HepG2 (cell line): ENCODE results near the gene SPDYE5. TPM values are rescaled to one million over a fixed set of nuclear protein-coding genes. Genes with fewer than 3 reads are reported as not detected.

Experiments used
- ATAC-seq: fragments of 200-7000 bp; cut with Tn5 transposase; 3 replicates; pipeline ENCODE4 v1.9.1; 2020; ENCODE audit warnings: mild to moderate bottlenecking, moderate library complexity
- BruUV-seq: library from RNA; stranded (reverse); fragments of 400-500 nt; replicated peaks from 2 replicates; lab custom pipeline; 2021; lab: Mats Ljungman, UMichigan
- CTCF ChIA-PET: fragments of 300-600 bp; formaldehyde crosslinking; extraction: SDS; loops from one replicate; lab custom pipeline; 2021; ENCODE audit warnings: low total read pairs, inconsistent platforms, low intra/inter-chr PET ratio; lab: Yijun Ruan, JAX
- POLR2A ChIA-PET: fragments of 350-600 bp; sonication (Branson Sonifier 250); formaldehyde crosslinking; loops from one replicate; lab custom pipeline; 2020; ENCODE audit warnings: antibody characterized with exemption, inconsistent platforms; lab: Yijun Ruan, JAX
- DNase-seq: peaks from one replicate; pipeline ENCODE4 v3.0.0-alpha.2; 2015; ENCODE audit warnings: low spot score
- FAIRE-seq: peaks from 3 replicates; lab custom pipeline; 2011; peaks lifted over from hg19 to GRCh38; lab: Jason Lieb, UNC
- H2AFZ ChIP-seq: one replicate; pipeline ENCODE4 v1.6.1; 2011; ENCODE audit warnings: low read length, inconsistent platforms
- H3K27ac ChIP-seq: fragments of 300-600 bp; 3 replicates; pipeline ENCODE4 v1.8.0; 2011; ENCODE audit warnings: mixed run types, mild to moderate bottlenecking, mixed read lengths, low read length, inconsistent platforms; ENCODE audit not compliant: insufficient read depth; ENCODE audit errors: extremely low read length
- H3K27me3 ChIP-seq, 2 experiments: fragments of 200-600 bp in 1 of 2; 2 replicates in 1 of 2; 3 replicates in 1 of 2; pipeline versions ENCODE4 v1.6.0 to v1.8.0; 2011; ENCODE audit warnings: low read length in 2 of 2, mild to moderate bottlenecking in 2 of 2, moderate library complexity in 2 of 2, inconsistent platforms in 1 of 2; ENCODE audit not compliant: insufficient read depth in 2 of 2, control insufficient read depth in 1 of 2
- H3K36me3 ChIP-seq, 2 experiments: fragments of 200-600 bp in 1 of 2; replicated peaks in 1 of 2; 2 replicates in 1 of 2; 3 replicates in 1 of 2; pipeline versions ENCODE4 v1.5.1 to v1.8.0; 2011; ENCODE audit warnings: low read length in 2 of 2, inconsistent platforms in 1 of 2; ENCODE audit not compliant: insufficient read depth in 2 of 2, control insufficient read depth in 1 of 2
- H3K4me1 ChIP-seq: 2 replicates; pipeline ENCODE4 v1.5.1; 2012; ENCODE audit warnings: low read length, inconsistent platforms; ENCODE audit not compliant: insufficient read depth
- H3K4me2 ChIP-seq: 2 replicates; pipeline ENCODE4 v1.6.0; 2011; ENCODE audit warnings: low read depth, low read length, inconsistent platforms
- H3K4me3 ChIP-seq, 3 experiments: fragments of 200-600 bp in 1 of 3; sonication (generic), shearing (Covaris generic) in 1 of 3; replicated peaks in 1 of 3; 2 replicates each; pipeline ENCODE4 v1.5.1; 2011 to 2016; ENCODE audit warnings: low read length in 3 of 3, inconsistent platforms in 2 of 3, low read depth in 2 of 3, mild to moderate bottlenecking in 2 of 3, control low read depth in 1 of 3, mixed read lengths in 1 of 3; ENCODE audit not compliant: insufficient read depth in 1 of 3
- H3K79me2 ChIP-seq: one replicate; pipeline ENCODE4 v1.6.1; 2011; ENCODE audit warnings: low read length, inconsistent platforms; ENCODE audit not compliant: insufficient read depth
- H3K9ac ChIP-seq: 2 replicates; pipeline ENCODE4 v1.6.0; 2011; ENCODE audit warnings: mild to moderate bottlenecking, low read depth, low read length, inconsistent platforms; ENCODE audit not compliant: insufficient read depth
- H3K9me3 ChIP-seq: 2 replicates; pipeline ENCODE4 v1.5.1; 2012; ENCODE audit warnings: mild to moderate bottlenecking, low read length
- H4K20me1 ChIP-seq: 2 replicates; pipeline ENCODE4 v1.6.0; 2011; ENCODE audit warnings: inconsistent platforms, mild to moderate bottlenecking, low read length, moderate library complexity; ENCODE audit not compliant: insufficient read depth
- FOSL2 ChIP-seq: sonication (generic); formaldehyde crosslinking; IDR thresholded peaks from 2 replicates; pipeline ENCODE4 v1.4.0; 2020; ENCODE audit warnings: missing genetic modification reagents
- ZFYVE20 ChIP-seq: sonication (generic); formaldehyde crosslinking; IDR thresholded peaks from 2 replicates; pipeline ENCODE4 v1.8.0; 2023; ENCODE audit warnings: low read depth, mild to moderate bottlenecking, moderate library complexity, missing genetic modification reagents, borderline replicate concordance
- WGBS: methylation state at CpG from one replicate; pipeline ENCODE4 v1.1.6; 2017; ENCODE audit warnings: low lambda C conversion rate; 5-methylcytosine and 5-hydroxymethylcytosine counted together
- in situ Hi-C: cut with HindIII; loops from 2 replicates; pipeline ENCODE4 v1.10.0; 2017; ENCODE audit warnings: low pct_unique_long_range_greater_than_20kb; ENCODE audit not compliant: extremely low pct_ligation_motif_present
- intact Hi-C: fragments of 100-400 bp; cut with micrococcal nuclease; formaldehyde crosslinking; loops from one replicate; pipeline ENCODE4 v1.10.0; 2022; ENCODE audit not compliant: unreplicated experiment
- polyA plus RNA-seq, 8 experiments: library from polyadenylated mRNA; depleted of rRNA in 3 of 8; stranded (reverse) in 7 of 8; unstranded in 1 of 8; fragments of >200 nt; fragmentation: Illumina TruSeq in 4 of 8; extraction: Trizol in 4 of 8; gene quantifications; 2 replicates each; pipeline versions ENCODE4 v1.2.1 to v1.2.3, GENCODE V29; 2011 to 2016; ENCODE audit warnings: low read depth in 4 of 8, missing spikeins in 1 of 8, mixed read lengths in 1 of 8; ENCODE audit not compliant: insufficient read depth in 1 of 8
- total RNA-seq, 5 experiments: library from RNA; depleted of rRNA; stranded (reverse); fragments of >200 nt; fragmentation: Illumina TruSeq; extraction: Trizol; gene quantifications; 2 replicates each; pipeline ENCODE4 v1.2.3, GENCODE V29; 2016; ENCODE audit warnings: low read depth in 1 of 5
- TF ChIP-seq, protein P1 (sequence below): sonication (generic); formaldehyde crosslinking; IDR thresholded peaks from one replicate; pipeline ENCODE4 v1.5.1; 2020; ENCODE audit warnings: mild to moderate bottlenecking, missing genetic modification reagents; ENCODE audit errors: not compliant biosample characterization

Gene SPDYE5
- total and polyA plus RNA-seq, 2 of the 13 experiments (the other 11 are each of a cell fraction or from before 2014, with no cell fraction given): not detected

DNA sequence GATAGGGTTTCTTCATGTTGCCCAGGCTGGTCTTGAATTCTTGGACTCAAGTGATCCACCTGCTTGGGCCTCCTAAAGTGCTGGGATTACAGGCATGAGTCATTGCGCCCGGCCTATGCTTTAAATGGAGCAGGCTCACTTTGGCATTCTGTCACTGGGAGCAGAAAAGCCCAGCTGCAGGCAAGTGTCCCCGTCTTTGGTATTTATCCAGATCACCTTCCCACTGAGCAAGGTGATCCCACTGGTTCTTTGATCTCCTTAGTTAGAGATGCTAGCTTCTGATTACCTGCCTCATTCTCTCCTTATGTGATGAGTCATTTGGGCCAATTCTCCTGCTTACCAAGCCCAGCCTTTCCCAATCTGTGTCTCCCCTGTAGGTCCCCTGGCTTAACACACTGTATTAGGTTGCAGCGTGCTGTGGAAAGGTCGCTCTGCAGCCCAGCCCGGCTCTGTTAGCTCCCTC is 39.3 kb downstream of the SPDYE5 start:
- Histone ChIP-seq H3K79me2 (peaks cover 12% of the 10 kb centered on the region), H3K27ac (no peak overlapping the region), H3K4me3 (no peak overlapping the region), H2AFZ (no peak overlapping the region), H3K4me2 (peak overlapping the region; percentile 41)
- FAIRE-seq (no peak), ATAC-seq (peak; percentile 17)
- CTCF ChIA-PET: no interaction called here
- intact Hi-C loops: no loop called here
- TF ChIP-seq, protein P1, sequence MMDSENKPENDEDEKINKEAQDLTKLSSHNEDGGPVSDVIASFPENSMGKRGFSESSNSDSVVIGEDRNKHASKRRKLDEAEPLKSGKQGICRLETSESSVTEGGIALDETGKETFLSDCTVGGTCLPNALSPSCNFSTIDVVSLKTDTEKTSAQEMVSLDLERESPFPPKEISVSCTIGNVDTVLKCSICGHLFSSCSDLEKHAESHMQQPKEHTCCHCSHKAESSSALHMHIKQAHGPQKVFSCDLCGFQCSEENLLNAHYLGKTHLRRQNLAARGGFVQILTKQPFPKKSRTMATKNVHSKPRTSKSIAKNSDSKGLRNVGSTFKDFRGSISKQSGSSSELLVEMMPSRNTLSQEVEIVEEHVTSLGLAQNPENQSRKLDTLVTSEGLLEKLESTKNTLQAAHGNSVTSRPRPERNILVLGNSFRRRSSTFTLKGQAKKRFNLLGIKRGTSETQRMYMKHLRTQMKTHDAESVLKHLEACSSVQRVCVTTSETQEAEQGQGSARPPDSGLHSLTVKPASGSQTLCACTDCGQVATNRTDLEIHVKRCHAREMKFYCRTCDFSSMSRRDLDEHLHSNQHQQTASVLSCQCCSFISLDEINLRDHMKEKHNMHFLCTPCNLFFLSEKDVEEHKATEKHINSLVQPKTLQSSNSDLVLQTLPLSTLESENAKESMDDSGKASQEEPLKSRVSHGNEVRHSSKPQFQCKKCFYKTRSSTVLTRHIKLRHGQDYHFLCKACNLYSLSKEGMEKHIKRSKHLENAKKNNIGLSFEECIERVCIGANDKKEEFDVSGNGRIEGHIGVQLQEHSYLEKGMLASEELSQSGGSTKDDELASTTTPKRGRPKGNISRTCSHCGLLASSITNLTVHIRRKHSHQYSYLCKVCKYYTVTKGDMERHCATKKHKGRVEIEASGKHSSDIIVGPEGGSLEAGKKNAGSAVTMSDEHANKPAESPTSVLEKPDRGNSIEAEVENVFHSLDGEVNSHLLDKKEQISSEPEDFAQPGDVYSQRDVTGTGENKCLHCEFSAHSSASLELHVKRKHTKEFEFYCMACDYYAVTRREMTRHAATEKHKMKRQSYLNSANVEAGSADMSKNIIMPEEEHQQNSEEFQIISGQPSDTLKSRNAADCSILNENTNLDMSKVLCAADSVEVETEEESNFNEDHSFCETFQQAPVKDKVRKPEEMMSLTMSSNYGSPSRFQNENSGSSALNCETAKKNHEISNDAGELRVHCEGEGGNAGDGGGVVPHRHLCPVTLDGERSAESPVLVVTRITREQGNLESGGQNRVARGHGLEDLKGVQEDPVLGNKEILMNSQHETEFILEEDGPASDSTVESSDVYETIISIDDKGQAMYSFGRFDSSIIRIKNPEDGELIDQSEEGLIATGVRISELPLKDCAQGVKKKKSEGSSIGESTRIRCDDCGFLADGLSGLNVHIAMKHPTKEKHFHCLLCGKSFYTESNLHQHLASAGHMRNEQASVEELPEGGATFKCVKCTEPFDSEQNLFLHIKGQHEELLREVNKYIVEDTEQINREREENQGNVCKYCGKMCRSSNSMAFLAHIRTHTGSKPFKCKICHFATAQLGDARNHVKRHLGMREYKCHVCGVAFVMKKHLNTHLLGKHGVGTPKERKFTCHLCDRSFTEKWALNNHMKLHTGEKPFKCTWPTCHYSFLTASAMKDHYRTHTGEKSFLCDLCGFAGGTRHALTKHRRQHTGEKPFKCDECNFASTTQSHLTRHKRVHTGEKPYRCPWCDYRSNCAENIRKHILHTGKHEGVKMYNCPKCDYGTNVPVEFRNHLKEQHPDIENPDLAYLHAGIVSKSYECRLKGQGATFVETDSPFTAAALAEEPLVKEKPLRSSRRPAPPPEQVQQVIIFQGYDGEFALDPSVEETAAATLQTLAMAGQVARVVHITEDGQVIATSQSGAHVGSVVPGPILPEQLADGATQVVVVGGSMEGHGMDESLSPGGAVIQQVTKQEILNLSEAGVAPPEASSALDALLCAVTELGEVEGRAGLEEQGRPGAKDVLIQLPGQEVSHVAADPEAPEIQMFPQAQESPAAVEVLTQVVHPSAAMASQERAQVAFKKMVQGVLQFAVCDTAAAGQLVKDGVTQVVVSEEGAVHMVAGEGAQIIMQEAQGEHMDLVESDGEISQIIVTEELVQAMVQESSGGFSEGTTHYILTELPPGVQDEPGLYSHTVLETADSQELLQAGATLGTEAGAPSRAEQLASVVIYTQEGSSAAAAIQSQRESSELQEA: peak; percentile 59
- TF ChIP-seq FOSL2 (CRISPR knock-in tag) (peak; percentile 66), ZFYVE20 (CRISPR knock-in tag) (no peak)
- TF ChIP-seq, all 625 proteins: peak for 2
- Histone ChIP-seq H4K20me1 (0 out of 2 replicates have a peak, but pooled peaks cover 7% of the 10 kb centered on the region), H3K9ac (no peak overlapping the region), H3K27me3 (no peaks in the 10 kb centered on the region), H3K4me1 (peaks cover 14% of the 10 kb centered on the region), H3K36me3 (no peaks in the 10 kb centered on the region; a peak in 1 of 5 replicates), H3K9me3 (no peaks in the 10 kb centered on the region)
- WGBS: 7% methylated on average over 5 of the region's 6 CpGs
- peak; percentile 21 for DNase-seq
- no TSS peak for BruUV-seq
- in situ Hi-C loops: no loop called here
- POLR2A ChIA-PET: interaction anchor here (1.8 kb wide), 1 partner anchor 45 kb away, joined by 6 read pairs; the partner anchor contains the start of gene POM121C
